Epidermal melanocyte (primary cell): Measurements from ENCODE around the gene C1QTNF12.

Experiments
- DNase-seq: peaks from one replicate; pipeline ENCODE4 v3.0.0; 2011; ENCODE audit warnings: low spot score; ENCODE audit not compliant: insufficient read length

The C1QTNF12 gene

DNA sequence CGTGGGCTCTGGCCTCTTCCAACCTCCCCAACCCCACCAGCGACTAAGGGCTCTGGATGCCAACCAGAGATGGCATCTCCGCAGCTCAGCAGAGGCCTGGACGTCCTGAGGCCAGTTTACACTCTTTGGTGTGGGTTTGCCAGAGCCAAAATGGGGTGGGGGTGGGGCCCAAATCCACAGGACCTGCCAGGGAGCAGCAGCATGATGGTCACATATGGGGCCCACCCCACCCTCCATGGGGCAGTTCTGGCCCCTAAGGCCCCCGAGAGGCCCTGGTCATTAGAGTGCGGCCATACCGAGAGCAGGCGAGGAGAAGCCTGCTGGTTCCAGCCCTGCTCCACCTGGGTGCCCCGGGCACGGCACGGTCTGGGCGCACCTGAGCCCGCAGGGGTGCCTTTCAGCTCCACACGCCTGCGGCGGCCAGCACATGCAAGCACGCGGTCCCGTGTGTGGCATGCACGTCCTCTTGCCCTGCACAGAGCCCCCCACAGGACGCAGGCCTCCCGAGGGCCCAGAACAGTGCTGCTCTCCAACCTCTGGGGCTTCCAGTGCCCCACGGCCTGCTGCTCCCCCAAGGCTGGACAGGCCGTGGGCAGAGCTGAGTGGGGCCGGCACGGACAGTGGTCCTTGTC lies 4.8 kb downstream of the C1QTNF12 start:
- no peak for DNase-seq

DNA sequence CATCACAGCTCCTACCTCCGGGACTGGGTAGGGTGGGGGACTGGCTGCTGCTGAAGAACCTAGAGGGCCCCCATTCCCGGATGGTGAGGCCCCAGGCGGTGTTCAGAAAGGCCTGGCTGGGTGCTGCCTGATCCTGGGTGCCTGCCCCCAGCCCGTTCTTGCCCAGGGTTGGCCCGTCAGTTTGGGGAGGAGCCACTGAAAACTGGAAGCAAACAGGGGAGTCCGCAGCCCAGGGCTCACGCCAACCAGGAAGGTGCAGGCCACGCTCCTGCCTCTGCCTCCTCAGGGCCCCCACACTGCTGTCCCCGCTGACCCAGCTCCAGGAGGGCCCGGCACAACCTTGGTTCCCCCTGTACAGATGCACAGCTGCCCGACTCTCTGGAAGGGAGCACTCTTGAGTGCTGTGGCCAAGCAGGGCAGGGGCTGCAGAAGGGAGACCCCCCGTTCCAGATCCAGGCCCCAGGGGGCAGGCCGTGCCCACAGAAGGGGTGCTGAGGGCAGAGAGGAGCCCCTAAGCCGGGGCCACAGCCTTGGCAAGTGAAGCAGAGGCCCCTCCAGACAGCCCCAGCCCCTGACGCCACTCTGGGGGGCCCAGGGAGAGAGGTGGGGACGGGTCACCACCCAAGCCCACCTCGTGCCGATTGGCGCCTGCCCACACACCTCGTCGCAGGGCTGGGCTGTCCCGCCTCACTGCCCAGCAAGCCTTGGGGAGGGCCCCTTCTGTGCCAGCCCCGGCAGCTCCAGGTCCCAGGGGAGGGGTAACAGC lies 5.5 kb downstream of the C1QTNF12 start:
- DNase-seq = no peak

DNA sequence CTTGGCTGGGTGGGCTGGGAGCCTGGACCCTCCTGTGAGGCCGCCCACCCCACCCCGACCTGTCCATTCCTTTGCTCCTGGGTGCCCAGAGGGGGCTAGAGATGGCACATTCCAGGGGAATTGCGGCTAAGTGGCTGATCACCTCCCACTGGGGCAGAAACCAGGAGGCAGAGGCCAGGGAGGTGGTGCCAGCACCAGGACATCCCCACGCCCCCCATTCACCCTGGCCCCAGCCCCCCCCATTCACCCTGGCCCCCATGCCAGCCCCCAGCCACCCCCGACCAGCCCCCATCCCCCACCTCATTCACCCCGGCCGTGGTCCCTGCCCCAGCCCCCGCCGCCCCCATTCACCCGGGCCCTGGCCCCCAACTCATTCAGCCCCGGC lies 6.2 kb downstream of the C1QTNF12 start:
- DNase-seq = no peak

DNA sequence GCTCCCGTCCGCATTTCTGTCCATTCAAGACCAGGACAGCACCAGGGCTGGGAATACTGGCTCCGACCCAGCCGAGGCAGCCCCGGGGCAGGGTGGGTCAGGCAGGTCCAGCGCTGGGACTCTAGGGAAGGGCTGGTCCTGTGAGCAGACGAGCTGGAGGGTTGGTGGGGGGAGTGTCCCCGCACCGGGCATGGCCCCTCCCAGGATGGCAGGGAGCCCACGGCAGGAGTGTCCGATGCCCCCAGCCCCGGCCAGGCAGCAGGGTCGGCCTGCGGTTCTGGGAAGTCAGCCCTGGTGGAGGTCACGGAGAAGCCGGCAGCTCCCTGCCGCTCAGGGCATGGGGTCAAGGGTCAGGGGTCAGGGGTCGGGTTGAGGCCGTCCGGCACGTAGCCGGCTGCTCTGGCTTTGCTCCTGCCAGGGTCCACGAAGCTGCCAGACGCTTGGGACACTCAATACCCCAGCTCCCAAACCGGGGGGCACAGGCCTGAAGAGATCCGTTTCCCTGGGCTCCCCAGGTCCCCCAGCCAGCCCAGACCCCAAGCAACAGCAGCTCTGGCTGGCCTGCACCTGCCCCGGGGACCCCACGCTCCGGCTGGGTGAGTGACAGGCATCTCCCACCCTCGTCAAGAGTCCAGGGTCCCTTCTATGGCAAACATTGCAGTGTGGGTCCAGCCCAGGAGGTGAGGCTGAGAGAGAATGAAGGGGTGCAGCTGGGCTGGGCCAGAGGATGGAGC lies 6.7 kb downstream of the C1QTNF12 start:
- DNase-seq = no peak

DNA sequence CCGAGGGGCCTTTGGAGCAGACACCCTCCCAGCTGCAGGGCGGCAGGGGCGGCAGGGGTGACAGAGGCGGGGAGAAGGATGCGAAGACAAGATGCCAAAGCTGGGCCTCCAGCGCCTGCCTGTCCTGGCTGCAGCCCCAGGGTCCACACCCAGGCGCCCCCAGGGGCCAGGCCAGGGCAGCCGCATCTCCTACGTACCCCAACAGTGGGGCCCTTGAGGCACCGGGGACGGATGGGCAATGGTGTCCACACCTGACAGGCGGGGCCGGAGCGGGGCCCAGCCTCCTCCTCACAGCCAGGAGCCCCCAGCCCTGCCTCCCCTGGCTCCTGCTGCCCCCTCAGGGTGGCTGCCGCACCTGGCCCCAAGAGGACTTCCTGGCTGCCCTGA lies 7.3 kb downstream of the C1QTNF12 start:
- no peak for DNase-seq

DNA sequence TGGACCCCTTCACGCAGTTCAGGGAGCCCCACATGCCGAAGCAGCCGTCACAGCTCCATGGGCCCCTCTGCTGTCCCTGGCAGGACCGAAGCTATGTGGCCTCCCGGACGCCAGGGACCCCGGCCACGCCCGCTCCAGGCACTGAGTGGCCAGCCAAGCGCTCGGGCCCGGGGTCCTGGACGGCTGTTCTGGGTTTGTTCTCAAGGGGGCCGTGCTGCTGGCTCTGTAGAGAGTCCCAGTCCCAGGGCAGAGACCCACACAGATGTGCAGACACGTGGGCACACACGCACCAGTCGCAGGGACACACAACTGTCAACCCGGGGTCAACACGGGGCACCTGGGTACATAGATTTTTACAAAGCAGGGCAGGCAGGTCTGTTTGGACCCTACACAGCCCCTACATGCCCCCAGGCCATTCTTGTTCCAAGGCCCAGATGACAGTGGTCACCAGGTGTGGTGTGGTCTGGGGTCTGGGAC lies 7.8 kb downstream of the C1QTNF12 start:
- no peak for DNase-seq

DNA sequence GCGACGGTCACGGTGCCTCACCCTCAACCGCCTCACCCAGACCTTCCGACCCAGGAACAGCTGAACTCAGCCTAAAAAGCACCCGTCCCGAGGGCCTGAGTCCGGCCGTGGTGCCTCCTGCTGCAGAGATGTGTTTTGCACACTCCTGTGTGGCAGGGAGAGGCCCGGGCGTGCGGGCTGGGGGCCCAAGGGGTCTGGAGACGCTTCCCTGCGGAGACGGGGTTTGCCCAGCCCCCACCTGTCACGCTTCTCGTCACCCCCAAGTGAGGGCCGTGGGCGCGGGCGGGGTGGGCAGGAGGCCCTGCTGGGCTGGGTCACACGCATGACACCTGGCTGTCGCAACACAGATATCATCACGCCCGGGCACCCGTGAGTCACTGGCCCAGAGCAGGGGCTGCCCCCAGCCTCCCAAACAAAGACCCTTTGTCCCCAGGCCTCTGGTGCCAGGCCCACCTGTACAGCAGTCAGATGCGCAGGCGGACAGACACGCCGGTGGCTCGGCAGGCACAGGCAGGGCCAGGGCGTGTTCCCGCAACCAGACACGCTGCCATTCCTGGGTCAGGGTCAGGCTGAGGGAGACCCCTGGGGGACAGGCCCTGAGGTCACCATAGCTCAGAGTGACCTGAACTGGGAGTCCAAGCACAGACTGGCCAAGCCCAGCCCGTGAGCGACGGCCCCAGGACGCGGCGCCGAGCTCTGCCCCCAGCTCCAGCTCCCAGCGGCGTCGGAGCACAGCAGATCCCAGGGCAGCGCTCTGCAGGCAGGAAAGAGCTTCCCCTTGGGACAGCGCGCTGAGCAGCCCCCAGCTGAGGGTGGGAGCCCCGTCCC lies 8.4 kb downstream of the C1QTNF12 start:
- no peak for DNase-seq

DNA sequence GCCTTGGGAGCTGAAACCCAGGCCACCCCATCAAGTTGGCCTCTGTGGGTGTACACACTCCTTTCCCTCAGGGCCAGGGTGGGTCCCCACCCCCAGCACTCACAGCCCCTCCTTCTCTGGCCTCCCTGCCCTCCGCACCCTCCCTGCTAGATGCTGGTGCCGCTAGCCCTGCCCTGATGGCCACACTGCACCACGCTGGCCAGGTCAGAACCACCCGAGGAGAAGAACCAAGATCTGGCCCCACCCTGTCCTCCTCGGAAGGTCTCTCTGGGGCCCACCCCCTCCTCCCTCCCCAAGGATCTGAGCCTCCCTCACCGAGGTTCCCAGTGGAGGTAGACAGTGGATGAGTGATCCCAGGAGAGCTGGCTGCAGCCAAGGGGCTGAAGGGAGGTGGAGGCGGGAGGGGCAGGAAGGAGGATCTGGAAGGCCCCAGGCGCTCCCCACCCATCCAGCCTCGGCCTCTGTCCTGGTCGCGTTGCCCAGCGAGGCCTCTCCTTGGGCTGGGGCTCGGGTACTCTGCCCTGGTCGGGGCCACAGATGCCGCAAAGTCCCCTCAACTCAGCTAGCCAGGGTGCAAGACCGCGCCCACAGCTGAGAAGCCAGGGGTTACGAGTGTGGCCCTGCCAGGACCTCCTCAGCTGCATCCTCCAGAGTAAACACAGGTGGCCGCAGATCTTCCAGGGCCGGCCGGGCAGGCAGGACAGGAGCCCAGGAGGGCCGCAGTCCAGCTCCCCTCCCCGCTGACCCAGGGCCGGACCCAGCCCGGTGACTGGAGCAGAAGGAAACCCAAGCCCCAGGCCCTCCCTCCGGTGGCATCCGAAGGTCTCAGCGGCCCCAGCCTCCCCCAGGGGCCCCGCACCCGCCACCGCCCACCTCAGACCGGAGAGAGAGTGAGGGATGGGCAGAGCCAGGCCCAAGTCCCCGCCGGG lies 9.3 kb downstream of the C1QTNF12 start:
- no peak for DNase-seq

DNA sequence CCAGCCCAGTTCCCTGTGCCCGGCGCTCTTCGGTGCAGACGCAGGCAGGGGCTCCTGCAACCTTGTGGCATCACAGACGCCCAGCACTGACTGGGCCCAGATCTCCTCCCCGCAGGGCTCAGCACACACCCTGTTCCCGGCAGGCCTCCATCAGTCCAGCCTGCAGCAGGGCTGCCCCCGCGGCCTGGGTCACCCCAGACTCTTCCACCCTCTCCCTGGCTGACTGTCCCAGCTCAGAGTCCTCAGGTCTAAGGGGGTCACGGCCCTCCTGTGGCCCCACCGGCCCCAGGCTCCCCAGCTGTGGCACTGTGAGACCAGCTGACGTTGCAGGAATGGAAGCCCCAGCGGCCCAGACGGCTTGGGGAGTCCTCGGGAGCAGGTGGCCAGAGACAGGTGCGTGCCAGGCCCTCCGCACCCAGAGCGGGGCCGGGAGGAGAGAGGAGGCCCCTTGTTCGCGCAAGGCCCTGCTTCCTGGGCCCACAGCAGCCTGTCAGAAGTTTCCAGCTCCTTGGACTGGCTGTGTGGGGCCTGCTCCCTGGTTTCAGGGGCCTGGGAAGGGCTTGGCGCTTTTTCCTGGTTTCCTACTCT lies 10.3 kb downstream of the C1QTNF12 start:
- no peak for DNase-seq

DNA sequence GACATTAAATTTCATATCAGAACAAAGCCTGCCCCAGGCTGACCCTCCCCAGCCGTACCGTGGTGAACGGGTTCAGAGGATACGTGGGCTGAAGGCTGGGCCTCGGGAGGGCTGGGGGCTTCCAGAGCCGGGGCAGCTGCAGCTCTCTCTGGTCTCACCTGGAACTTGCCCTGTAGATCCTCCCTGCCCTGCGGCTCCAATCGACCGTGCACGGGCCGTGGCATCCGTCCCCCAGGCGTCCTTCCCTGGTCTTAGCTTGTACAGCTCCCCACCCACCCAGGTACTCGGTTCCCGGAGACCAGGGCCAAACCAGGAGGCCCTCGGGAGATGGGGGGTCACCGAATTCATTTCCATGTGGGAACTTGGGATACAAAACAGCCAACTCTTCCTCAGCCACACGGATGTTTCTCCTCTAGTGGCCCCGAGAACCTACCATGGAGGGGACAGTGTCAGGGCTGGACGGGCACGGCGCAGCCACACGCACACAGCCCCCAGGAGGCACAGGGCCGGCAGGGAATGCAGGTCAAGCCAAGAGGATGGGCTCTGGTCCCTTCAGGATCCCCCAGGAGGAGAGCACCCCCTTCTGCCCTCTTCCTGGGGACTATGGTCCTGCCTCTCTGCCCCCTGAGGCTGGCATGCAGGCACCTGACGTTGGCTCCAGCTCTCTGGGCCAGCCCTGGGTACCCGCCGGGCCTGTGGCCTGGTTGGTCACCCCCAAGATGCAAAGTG lies 11.3 kb downstream of the C1QTNF12 start:
- no peak for DNase-seq

DNA sequence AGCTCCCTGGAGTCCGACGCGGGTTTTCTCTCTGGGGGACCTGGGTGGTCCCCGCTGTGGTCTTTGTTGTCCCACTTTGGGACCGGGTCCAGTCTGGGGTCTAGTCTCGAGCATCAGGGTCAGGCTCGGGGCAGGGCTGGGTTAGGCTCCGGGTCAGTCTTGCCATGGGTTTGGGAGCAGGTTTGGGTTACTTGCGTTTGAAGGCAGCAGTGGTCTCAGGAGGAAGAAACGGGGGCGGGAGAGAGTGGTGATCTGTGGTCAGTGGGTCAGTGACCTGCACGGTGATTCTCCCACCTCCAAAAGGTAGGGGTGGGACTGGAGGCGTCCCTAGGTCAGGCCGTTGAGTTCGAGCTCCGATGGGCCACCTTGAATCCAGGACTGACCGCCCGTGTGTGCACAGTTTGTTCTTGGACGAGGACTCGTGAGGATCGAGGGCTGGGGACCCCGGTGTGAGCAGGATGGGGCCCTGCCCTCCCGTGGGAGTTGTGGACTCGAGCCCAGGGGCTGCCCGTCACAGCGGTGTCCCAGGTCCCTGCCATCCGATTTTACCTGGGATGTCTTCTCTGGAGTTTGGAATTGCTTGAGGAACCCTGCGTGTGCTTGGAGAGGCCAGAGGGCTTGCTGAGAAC lies 12.2 kb downstream of the C1QTNF12 start:
- DNase-seq = no peak

DNA sequence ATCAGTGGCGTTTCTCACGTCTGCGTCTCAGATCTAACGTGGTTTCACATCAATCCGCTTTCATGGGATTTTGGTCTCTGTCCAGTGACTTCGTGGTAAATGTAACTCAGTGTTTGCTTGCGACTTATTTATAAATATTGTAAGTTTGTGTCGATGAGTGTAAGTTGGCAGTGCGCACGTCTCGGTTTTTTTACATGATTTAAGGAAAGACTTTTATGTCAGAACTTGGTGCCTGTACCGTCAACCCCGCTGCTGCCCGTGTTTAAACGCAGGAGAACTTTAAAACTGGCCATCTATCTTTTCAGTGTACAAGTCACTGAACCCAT lies 13.0 kb downstream of the C1QTNF12 start:
- no peak for DNase-seq

DNA sequence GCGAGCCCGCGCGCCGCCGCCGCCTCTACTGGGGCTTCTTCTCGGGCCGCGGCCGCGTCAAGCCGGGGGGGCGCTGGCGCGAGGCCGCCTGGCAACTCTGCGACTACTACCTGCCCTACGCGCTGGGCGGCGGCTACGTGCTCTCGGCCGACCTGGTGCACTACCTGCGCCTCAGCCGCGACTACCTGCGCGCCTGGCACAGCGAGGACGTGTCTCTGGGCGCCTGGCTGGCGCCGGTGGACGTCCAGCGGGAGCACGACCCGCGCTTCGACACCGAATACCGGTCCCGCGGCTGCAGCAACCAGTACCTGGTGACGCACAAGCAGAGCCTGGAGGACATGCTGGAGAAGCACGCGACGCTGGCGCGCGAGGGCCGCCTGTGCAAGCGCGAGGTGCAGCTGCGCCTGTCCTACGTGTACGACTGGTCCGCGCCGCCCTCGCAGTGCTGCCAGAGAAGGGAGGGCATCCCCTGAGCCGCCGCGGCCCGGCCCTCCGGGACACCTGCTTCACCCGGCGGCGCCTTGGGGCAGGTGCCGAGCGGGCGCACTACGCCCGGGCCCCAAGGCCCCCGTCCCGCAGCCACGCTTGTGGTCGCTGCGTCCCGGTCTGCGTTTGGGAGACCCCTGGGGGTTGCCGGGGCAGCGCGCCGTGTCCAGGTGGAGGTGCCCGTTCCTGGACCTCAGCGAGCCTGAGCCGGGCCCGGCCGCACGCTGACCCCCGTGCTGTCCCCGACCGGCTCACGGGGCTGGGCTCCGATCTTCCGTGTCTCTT lies 13.5 kb downstream of the C1QTNF12 start:
- no peak for DNase-seq

DNA sequence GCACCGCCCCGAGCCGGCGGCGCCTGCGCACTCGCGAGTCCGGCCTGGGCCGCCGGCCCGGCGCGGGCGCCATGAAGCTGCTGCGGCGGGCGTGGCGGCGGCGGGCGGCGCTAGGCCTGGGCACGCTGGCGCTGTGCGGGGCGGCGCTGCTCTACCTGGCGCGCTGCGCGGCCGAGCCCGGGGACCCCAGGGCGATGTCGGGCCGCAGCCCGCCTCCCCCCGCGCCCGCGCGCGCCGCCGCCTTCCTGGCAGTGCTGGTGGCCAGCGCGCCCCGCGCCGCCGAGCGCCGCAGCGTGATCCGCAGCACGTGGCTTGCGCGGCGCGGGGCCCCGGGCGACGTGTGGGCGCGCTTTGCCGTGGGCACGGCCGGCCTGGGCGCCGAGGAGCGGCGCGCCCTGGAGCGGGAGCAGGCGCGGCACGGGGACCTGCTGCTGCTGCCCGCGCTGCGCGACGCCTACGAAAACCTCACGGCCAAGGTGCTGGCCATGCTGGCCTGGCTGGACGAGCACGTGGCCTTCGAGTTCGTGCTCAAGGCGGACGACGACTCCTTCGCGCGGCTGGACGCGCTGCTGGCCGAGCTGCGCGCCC lies 14.2 kb downstream of the C1QTNF12 start, which contains the start of gene B3GALT6:
B3GALT6 (plus strand) TSS at position 30 of the 588 bp plus-strand sequence; CDS start at position 72, 42 bp downstream.
- no peak for DNase-seq

DNA sequence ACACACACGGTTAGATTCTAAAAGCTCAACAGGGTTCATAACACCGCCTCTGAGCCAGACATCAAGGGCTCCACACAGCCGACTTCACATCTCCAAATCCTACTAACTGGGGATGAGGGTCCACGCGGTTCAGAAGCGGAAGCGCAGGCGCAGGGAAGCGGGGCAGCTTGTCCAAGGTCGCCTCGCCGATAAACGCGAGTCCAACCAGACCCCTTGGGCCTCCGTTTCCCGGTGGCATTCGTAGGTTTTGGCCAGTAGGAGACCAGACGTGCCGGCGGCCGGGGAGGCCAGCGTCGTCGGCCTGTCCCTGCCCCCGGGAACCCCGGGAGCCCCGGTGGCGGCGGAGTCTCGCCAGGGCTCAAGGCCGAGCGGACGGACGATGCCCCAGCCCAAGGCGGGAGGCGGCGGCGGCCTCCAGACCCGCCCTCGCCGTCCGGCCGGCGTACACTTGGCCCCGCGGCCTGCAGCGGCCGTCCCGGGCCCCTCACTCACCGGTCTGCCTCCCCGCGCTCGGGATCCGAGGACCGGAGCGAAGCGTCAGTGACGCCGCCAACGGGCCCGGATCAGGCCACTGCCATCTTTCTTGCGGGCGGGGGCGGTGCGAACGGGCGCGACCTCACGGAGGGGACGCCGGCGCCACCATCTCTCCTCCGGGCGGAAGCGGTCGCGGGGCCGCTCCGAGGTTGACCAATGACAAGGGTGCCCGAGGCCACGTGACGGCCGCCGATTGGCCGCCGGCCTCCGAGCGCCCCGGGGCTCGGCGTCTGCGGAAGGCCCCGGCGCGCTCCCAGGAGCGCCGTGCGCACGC lies 14.9 kb downstream of the C1QTNF12 start, which contains the start of gene SDF4:
SDF4 (minus strand) TSS at position 602 of the 808 bp plus-strand sequence. CDS start 3,229 bp downstream, outside the sequence.
- peak; percentile 100 for DNase-seq

DNA sequence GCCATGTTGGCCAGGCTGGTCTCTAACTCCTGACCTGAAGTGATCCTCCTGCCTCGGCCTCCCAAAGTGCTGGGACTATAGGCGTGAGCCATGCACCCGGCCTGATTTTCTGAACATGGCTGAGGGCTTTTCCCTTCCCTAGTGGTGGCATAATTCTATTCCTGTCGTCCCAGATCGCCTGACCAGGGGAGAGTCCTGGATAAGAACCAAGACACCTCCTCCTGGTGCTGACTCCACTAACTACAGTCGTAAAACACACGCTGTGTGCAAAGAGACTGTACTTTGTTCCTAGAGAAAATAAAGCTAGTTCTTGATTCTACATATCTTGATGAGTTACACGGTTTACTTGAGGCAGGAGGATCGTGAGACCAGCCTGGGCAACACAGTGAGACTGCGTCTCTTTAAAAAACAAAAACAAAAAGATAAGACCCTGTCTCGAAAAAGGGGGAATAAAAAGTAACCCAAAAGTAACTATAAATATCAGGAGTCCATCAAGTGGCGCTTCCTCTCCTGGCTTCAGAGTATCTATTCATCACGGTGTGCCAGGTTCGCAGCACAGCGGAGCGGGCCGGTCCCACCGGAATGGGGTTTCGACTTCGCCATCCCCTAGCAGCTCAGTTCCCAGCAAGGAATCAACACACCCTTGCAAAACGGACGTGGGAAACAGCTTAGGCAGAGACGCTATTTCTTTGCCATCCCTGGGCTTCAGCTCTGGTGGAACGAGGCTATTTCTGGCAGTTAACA lies 15.7 kb downstream of the C1QTNF12 start:
- peak; percentile 92 for DNase-seq
